GM18519 (cell line): ENCODE measurements around the gene TMEM272.
A peak's percentile ranks its signal among the peaks of the same experiment; 100 is the strongest.

Source experiments
- ATAC-seq: cut with Tn5 transposase; IDR thresholded peaks from one replicate; pipeline ENCODE4 v1.9.1; 2021; ENCODE audit warnings: mild to moderate bottlenecking, moderate library complexity; ENCODE audit not compliant: unreplicated experiment, low FRiP score

The TMEM272 gene

DNA sequence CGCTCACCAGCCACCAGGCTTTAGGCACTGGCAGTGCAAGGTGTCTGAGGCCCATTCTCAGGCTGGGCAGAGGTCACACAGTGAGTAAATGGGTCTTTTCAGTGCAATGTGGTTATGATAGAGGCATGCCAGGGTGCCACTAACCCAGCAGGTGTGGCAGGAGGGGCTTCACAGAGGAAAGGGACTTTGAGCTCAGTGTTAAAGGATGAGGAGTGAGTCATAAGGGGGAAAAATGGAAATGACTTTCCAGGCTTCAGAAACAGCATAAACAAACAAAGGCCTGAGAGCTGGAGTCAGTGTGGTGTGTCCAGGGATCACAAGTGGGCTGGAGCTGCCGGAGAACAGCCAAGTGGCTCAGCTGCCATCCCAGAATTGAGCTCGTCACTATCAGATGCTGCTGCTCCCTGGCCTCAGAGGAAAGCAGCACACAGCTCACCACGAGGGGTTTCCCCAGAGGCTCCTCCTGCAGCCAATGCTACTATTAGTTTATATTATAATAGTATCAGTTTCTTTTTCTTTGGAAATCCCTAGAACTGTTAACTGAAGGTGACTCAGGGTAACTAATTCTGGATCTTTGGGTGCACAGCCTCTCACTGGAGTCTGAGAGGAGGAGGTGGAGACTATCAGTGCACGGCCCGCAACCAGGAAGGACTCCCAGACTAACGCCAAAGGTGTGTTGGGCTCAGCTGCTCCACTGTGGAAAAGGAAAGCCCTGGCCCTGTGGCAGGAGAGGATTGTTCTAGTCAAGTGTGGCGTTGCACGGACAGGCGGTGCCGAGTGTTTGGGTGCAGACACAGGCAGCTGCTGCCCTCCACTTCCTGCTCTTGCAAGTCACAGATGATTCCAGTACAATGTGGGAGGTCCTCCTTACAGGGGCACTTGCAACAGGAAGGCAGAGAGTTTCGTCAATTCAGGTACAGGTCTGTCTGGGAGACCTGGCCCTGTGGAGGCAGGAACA is 80.5 kb downstream of the TMEM272 start:
- peak; percentile 79 for ATAC-seq

DNA sequence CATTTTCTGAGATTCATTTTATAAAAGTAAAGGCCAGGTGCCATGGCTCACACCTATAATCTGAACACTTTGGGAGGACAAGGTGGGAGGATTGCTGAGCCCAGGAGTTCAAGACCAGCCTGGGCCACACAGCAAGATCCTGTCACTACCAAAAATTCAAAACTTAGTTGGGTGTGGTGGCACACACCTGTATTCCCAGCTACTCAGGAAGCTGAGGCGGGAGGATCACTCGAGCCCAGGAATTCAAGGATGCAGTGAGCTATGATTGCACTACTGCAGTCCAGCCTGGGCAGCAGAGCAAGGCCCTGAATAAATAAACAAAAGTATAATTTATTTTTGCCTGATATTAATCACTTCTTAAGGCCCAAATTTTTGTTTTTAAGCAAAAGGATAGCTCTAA is 81.5 kb downstream of the TMEM272 start:
- no peak for ATAC-seq
